HepG2 (cell line): ENCODE data around the gene PTGDS. TPM values are rescaled to one million over a fixed set of nuclear protein-coding genes. Genes with fewer than 3 reads are reported as not detected.

Experiments
- AHR ChIP-seq: IDR thresholded peaks from 2 replicates; pipeline ENCODE4 v1.6.1; 2018; ENCODE audit warnings: missing genetic modification reagents, missing compliant biosample characterization
- FOXO1 ChIP-seq: sonication (generic); formaldehyde crosslinking; IDR thresholded peaks from 2 replicates; pipeline ENCODE4 v1.4.0; 2020; ENCODE audit warnings: missing genetic modification reagents
- GABPA ChIP-seq, 2 experiments: IDR thresholded peaks; 2 replicates each; pipeline ENCODE4 v1.6.1; 2011 to 2016; ENCODE audit warnings: low read depth in 2 of 2, low read length in 1 of 2, missing biosample characterization in 1 of 2, missing genetic modification characterization in 1 of 2
- HNRNPK ChIP-seq: fragments of 200-400 bp; formaldehyde crosslinking; IDR thresholded peaks from 2 replicates; pipeline ENCODE4 v1.6.1; 2018; ENCODE audit warnings: low read length, low read depth, moderate library complexity, mild to moderate bottlenecking; ENCODE audit not compliant: poor library complexity, severe bottlenecking
- HOXA9 ChIP-seq: sonication (generic); formaldehyde crosslinking; IDR thresholded peaks from 2 replicates; pipeline ENCODE4 v1.8.1; 2022; ENCODE audit warnings: missing genetic modification reagents, mild to moderate bottlenecking, moderate library complexity, borderline replicate concordance
- MIER3 ChIP-seq: IDR thresholded peaks from 2 replicates; pipeline ENCODE4 v1.6.1; 2016; ENCODE audit warnings: missing compliant biosample characterization, borderline replicate concordance
- MXI1 ChIP-seq: IDR thresholded peaks from 3 replicates; pipeline ENCODE4 v1.6.1; 2012; ENCODE audit warnings: low read depth, low read length, inconsistent platforms, borderline replicate concordance
- NFIB ChIP-seq: sonication (generic); formaldehyde crosslinking; IDR thresholded peaks from 2 replicates; pipeline ENCODE4 v1.9.0; 2021; ENCODE audit warnings: missing genetic modification reagents, mild to moderate bottlenecking, borderline replicate concordance
- RXRA ChIP-seq: sonication (generic); formaldehyde crosslinking; IDR thresholded peaks from 2 replicates; pipeline ENCODE4 v1.5.1; 2020; ENCODE audit warnings: missing genetic modification reagents
- SETDB1 ChIP-seq: sonication (generic); formaldehyde crosslinking; IDR thresholded peaks from 2 replicates; pipeline ENCODE4 v1.5.1; 2020; ENCODE audit warnings: missing genetic modification reagents, mild to moderate bottlenecking, borderline replicate concordance
- SIN3B ChIP-seq: fragments of 150-350 bp; IDR thresholded peaks from 2 replicates; pipeline ENCODE4 v1.6.1; 2014; ENCODE audit warnings: low read length
- SNAI1 ChIP-seq: sonication (generic); formaldehyde crosslinking; IDR thresholded peaks from 2 replicates; pipeline ENCODE4 v1.5.0; 2020; ENCODE audit warnings: mild to moderate bottlenecking, missing genetic modification reagents, borderline replicate concordance
- SOX13 ChIP-seq, 3 experiments: fragments of 450-650 bp in 1 of 3; sonication (generic) in 1 of 3; formaldehyde crosslinking in 1 of 3; IDR thresholded peaks in 2 of 3; conservative IDR thresholded peaks in 1 of 3; 2 replicates each; pipeline versions ENCODE4 v1.5.0 to v1.6.1; 2016 to 2020; ENCODE audit warnings: antibody characterized with exemption in 1 of 3, mild to moderate bottlenecking in 1 of 3, missing compliant biosample characterization in 1 of 3, missing genetic modification reagents in 1 of 3, moderate library complexity in 1 of 3
- SP4 ChIP-seq: sonication (generic); formaldehyde crosslinking; IDR thresholded peaks from 2 replicates; pipeline ENCODE4 v1.8.1; 2023; ENCODE audit warnings: mild to moderate bottlenecking, missing genetic modification reagents
- SPEN ChIP-seq: sonication (generic); formaldehyde crosslinking; IDR thresholded peaks from 2 replicates; pipeline ENCODE4 v1.5.1; 2020; ENCODE audit warnings: low read depth, mild to moderate bottlenecking, missing genetic modification reagents
- THAP11 ChIP-seq: IDR thresholded peaks from 2 replicates; pipeline ENCODE4 v1.6.1; 2016; ENCODE audit warnings: missing biosample characterization, missing genetic modification reagents
- YEATS2 ChIP-seq: sonication (generic); formaldehyde crosslinking; IDR thresholded peaks from 2 replicates; pipeline ENCODE4 v1.4.0; 2020; ENCODE audit warnings: missing genetic modification reagents, borderline replicate concordance
- ZNF235 ChIP-seq: sonication (generic); formaldehyde crosslinking; IDR thresholded peaks from 2 replicates; pipeline ENCODE4 v1.8.1; 2023; ENCODE audit warnings: mild to moderate bottlenecking, missing genetic modification reagents, borderline replicate concordance
- ZNF501 ChIP-seq: sonication (generic); formaldehyde crosslinking; IDR thresholded peaks from 2 replicates; pipeline ENCODE4 v1.5.1; 2020; ENCODE audit warnings: mild to moderate bottlenecking, moderate library complexity, missing genetic modification reagents
- ZNF530 ChIP-seq: sonication (generic); formaldehyde crosslinking; IDR thresholded peaks from 2 replicates; pipeline ENCODE4 v1.5.0; 2020; ENCODE audit warnings: low read depth, mild to moderate bottlenecking, missing genetic modification reagents
- ZNF83 ChIP-seq: sonication (generic); formaldehyde crosslinking; IDR thresholded peaks from 2 replicates; pipeline ENCODE4 v1.4.0; 2020; ENCODE audit warnings: missing genetic modification reagents, mild to moderate bottlenecking, borderline replicate concordance
- ZSCAN22 ChIP-seq: sonication (generic); formaldehyde crosslinking; IDR thresholded peaks from 2 replicates; pipeline ENCODE4 v1.4.0; 2020; ENCODE audit warnings: mild to moderate bottlenecking, missing genetic modification reagents
- polyA plus RNA-seq, 8 experiments: library from polyadenylated mRNA; depleted of rRNA in 3 of 8; stranded (reverse) in 7 of 8; unstranded in 1 of 8; fragments of >200 nt; fragmentation: Illumina TruSeq in 4 of 8; extraction: Trizol in 4 of 8; gene quantifications; 2 replicates each; pipeline versions ENCODE4 v1.2.1 to v1.2.3, GENCODE V29; 2011 to 2016; ENCODE audit warnings: low read depth in 4 of 8, missing spikeins in 1 of 8, mixed read lengths in 1 of 8; ENCODE audit not compliant: insufficient read depth in 1 of 8
- total RNA-seq, 5 experiments: library from RNA; depleted of rRNA; stranded (reverse); fragments of >200 nt; fragmentation: Illumina TruSeq; extraction: Trizol; gene quantifications; 2 replicates each; pipeline ENCODE4 v1.2.3, GENCODE V29; 2016; ENCODE audit warnings: low read depth in 1 of 5
- TF ChIP-seq, protein P1 (sequence below): sonication (generic); formaldehyde crosslinking; IDR thresholded peaks from 2 replicates; pipeline ENCODE4 v1.5.1; 2020; ENCODE audit warnings: mild to moderate bottlenecking, missing genetic modification reagents, borderline replicate concordance
- TF ChIP-seq, protein P2 (sequence below): sonication (generic); formaldehyde crosslinking; IDR thresholded peaks from 2 replicates; pipeline ENCODE4 v1.8.0; 2022; ENCODE audit warnings: mild to moderate bottlenecking, missing genetic modification reagents, borderline replicate concordance
- TF ChIP-seq, protein P3 (sequence below), 2 experiments: fragments of 450-650 bp in 1 of 2; sonication (generic) in 1 of 2; formaldehyde crosslinking; IDR thresholded peaks; 2 replicates each; pipeline versions ENCODE4 v1.5.0 to v1.8.0; 2020 to 2022; ENCODE audit warnings: mild to moderate bottlenecking in 1 of 2, missing genetic modification reagents in 1 of 2

PTGDS gene
- total and polyA plus RNA-seq, 2 of the 13 experiments (the other 11 are each of a cell fraction or from before 2014, with no cell fraction given): 0.33 to 0.50 TPM

DNA sequence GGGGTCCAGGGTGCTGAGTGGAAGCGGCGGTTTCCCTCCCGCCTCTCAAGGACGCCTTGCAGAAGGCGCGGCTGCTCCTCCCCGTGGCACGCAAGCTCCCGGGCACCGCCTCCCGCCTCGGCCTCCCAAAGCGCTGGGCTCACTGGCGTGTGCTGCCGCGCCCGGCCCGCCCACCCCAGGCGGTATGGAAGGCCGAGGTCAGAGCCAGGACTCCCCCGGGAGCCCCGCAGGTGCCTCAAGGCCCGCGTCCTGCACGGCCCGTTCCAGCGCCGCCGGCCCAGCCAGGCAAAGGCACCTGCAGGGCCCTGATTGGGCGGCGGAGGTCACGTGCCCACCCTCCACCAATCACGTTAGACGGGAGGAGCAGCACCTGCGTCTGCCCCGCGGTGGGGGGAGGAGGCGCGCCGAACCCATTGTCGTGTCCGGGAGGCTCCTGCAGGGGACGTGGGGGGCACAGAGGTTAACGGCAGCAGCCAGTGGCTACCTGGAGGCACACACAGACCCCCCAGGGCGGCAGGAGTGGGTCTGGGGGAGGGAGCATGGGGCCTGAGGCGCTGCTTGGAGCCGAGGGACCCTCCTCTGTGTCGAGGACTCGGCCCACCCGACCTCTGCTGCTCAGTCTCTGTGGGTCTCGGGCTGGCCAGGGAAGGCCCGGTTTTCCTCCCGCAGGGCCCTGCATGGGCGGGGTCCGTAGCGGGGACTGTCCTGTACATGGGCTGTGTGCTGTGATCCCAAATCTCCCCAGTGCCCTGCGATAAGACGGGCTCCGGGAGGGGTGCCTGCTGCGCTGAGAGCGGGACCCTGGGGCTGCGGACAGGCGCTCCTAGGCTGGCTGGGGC, 27.3 kb upstream of the PTGDS start (continued):
- TF ChIP-seq, protein P1, sequence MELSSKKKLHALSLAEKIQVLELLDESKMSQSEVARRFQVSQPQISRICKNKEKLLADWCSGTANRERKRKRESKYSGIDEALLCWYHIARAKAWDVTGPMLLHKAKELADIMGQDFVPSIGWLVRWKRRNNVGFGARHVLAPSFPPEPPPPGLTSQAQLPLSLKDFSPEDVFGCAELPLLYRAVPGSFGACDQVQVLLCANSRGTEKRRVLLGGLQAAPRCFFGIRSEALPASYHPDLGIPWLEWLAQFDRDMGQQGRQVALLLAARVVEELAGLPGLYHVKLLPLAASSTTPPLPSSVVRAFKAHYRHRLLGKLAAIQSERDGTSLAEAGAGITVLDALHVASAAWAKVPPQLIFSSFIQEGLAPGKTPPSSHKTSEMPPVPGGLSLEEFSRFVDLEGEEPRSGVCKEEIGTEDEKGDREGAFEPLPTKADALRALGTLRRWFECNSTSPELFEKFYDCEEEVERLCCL: no peak
- peak; percentile 51 for TF ChIP-seq ZNF501 (CRISPR knock-in tag)
- no peak for TF ChIP-seq ZNF530
- TF ChIP-seq SIN3B: no peak
- no peak; the same call in 1 of the 2 replicates for TF ChIP-seq FOXO1 (CRISPR knock-in tag)
- TF ChIP-seq MIER3 (CRISPR knock-in tag): 0 out of 2 replicates have a peak, but pooled peaks have one; percentile 75
- TF ChIP-seq ZNF235 (CRISPR knock-in tag): no peak; the same call in 1 of the 2 replicates
- TF ChIP-seq RXRA (CRISPR knock-in tag): peak; percentile 85
- TF ChIP-seq SETDB1 (CRISPR knock-in tag): no peak
- no peak for TF ChIP-seq ZSCAN22
- peak; percentile 90 for TF ChIP-seq SP4 (CRISPR knock-in tag)
- TF ChIP-seq SOX13 (IDR thresholded peaks at IDR 0.05): no peak
- TF ChIP-seq SOX13 (CRISPR knock-in tag; conservative IDR thresholded peaks at IDR 0.05 in 1 of 2, IDR thresholded peaks at IDR 0.05 in 1 of 2): peak in 1 of 2 experiments; percentile 64; a peak in 1 of 4 replicates
- TF ChIP-seq GABPA (IDR thresholded peaks at IDR 0.05; ENCODE audit: low read depth, low read length): no peak
- no peak for TF ChIP-seq GABPA (CRISPR knock-in tag; IDR thresholded peaks at IDR 0.05; ENCODE audit: low read depth)
- TF ChIP-seq NFIB (CRISPR knock-in tag): no peak
- TF ChIP-seq ZNF83 (CRISPR knock-in tag): peak; percentile 78; the same call in 1 of the 2 replicates
- peak; percentile 57 for TF ChIP-seq HNRNPK
- TF ChIP-seq, protein P2, sequence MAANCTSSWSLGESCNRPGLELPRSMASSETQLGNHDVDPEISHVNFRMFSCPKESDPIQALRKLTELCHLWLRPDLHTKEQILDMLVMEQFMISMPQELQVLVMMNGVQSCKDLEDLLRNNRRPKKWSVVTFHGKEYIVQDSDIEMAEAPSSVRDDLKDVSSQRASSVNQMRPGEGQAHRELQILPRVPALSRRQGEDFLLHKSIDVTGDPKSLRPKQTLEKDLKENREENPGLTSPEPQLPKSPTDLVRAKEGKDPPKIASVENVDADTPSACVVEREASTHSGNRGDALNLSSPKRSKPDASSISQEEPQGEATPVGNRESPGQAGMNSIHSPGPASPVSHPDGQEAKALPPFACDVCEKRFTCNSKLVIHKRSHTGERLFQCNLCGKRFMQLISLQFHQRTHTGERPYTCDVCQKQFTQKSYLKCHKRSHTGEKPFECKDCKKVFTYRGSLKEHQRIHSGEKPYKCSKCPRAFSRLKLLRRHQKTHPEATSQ (CRISPR knock-in tag): no peak
- TF ChIP-seq YEATS2: peak; percentile 61; the same call in 1 of the 2 replicates
- peak; percentile 78 for TF ChIP-seq SPEN
- TF ChIP-seq HOXA9 (CRISPR knock-in tag): no peak
- TF ChIP-seq, protein P3, sequence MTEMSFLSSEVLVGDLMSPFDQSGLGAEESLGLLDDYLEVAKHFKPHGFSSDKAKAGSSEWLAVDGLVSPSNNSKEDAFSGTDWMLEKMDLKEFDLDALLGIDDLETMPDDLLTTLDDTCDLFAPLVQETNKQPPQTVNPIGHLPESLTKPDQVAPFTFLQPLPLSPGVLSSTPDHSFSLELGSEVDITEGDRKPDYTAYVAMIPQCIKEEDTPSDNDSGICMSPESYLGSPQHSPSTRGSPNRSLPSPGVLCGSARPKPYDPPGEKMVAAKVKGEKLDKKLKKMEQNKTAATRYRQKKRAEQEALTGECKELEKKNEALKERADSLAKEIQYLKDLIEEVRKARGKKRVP (CRISPR knock-in tag; IDR thresholded peaks at IDR 0.05): no peak
- peak; percentile 55; the same call in 1 of the 2 replicates for TF ChIP-seq AHR
- TF ChIP-seq THAP11 (CRISPR knock-in tag): peak; percentile 52; the same call in 1 of the 2 replicates
- peak; percentile 58 for TF ChIP-seq SNAI1
- TF ChIP-seq MXI1: no peak
